ENCODE results near the gene TSPAN6.

GRCh38 chrX:100649550-100650356 is 13.1 kb upstream of the TSPAN6 start:
- TF ChIP-seq CTCF (conservative IDR thresholded peaks at IDR 0.05 in 1 of 2, IDR thresholded peaks at IDR 0.05 in 1 of 2; ENCODE audit: extremely low read depth in 1 of 2, insufficient read depth in 1 of 2, low read depth in 1 of 2, low read length in 2 of 2), result no peak
- no peak for TF ChIP-seq EZH2 (IDR thresholded peaks at IDR 0.05; ENCODE audit: borderline replicate concordance, low read length)

Measured in mammary epithelial cell (primary cell).